HL-60 (cell line): ENCODE measurements around the gene POU5F1.

Source experiments
- DNase-seq, 2 experiments: peaks; one replicate each; pipeline ENCODE4 v3.0.0-alpha.2; 2010 to 2020; ENCODE audit warnings: low read depth in 1 of 2, low spot score in 1 of 2
- H3K27ac ChIP-seq: fragments of 250-450 bp; sonication (Bioruptor Pico); replicated peaks from 2 replicates; pipeline ENCODE4 v1.5.1; 2020; ENCODE audit warnings: mild to moderate bottlenecking, moderate library complexity
- H3K27me3 ChIP-seq: fragments of 250-450 bp; sonication (Bioruptor Pico); 2 replicates; pipeline ENCODE4 v1.5.1; 2021; ENCODE audit warnings: mild to moderate bottlenecking, moderate library complexity; ENCODE audit not compliant: insufficient read depth, poor library complexity, severe bottlenecking
- H3K4me3 ChIP-seq: replicated peaks from 2 replicates; pipeline ENCODE4 v1.5.1; 2011; ENCODE audit warnings: mild to moderate bottlenecking, control low read depth, low read length; ENCODE audit not compliant: insufficient read depth
- CTCF ChIP-seq: IDR thresholded peaks from one replicate; pipeline ENCODE4 v1.5.1; 2011; ENCODE audit warnings: low read length, control low read depth, inconsistent platforms; ENCODE audit not compliant: insufficient read depth
- GABPA ChIP-seq: IDR thresholded peaks from 2 replicates; pipeline ENCODE4 v1.6.1; 2012; ENCODE audit warnings: low read depth
- POLR2AphosphoS5 ChIP-seq: IDR thresholded peaks from 2 replicates; pipeline ENCODE4 v1.6.1; 2012; ENCODE audit warnings: low read depth
- REST ChIP-seq: IDR thresholded peaks from 2 replicates; pipeline ENCODE4 v1.6.1; 2012; ENCODE audit warnings: low read depth; ENCODE audit not compliant: insufficient replicate concordance
- SPI1 ChIP-seq: IDR thresholded peaks from 2 replicates; pipeline ENCODE4 v1.6.1; 2012; ENCODE audit warnings: low read depth, mild to moderate bottlenecking, borderline replicate concordance

The POU5F1 gene

GRCh38 chr6:31116661-31117385 is 53.7 kb downstream of the POU5F1 start:
- TF ChIP-seq REST: no peak
- no peak for TF ChIP-seq SPI1
- no peak for TF ChIP-seq POLR2AphosphoS5
- TF ChIP-seq GABPA: no peak
- no peak for TF ChIP-seq CTCF
- DNase-seq: no peak
- Histone ChIP-seq H3K27ac (no peak overlapping the region), H3K27me3 (peaks cover 6% of the 10 kb centered on the region), H3K4me3 (no peak overlapping the region)

GRCh38 chr6:31115941-31116560 is 54.4 kb downstream of the POU5F1 start:
- TF ChIP-seq CTCF: no peak
- no peak for TF ChIP-seq POLR2AphosphoS5
- TF ChIP-seq REST: no peak
- TF ChIP-seq GABPA: no peak
- TF ChIP-seq SPI1: no peak
- no peak overlapping the region for H3K4me3 ChIP-seq
- no peak overlapping the region for H3K27ac ChIP-seq
- H3K27me3 ChIP-seq: peaks cover 6% of the 10 kb centered on the region
- DNase-seq: no peak

GRCh38 chr6:31114970-31115849 is 55.3 kb downstream of the POU5F1 start:
- no peak overlapping the region for H3K4me3 ChIP-seq
- TF ChIP-seq REST (no peak), SPI1 (no peak), POLR2AphosphoS5 (no peak), GABPA (no peak), CTCF (no peak)
- peaks cover 6% of the 10 kb centered on the region for H3K27me3 ChIP-seq
- H3K27ac ChIP-seq: no peak overlapping the region
- no peak for DNase-seq
